ENCODE data around the gene NR4A3.

NR4A3 gene

DNA sequence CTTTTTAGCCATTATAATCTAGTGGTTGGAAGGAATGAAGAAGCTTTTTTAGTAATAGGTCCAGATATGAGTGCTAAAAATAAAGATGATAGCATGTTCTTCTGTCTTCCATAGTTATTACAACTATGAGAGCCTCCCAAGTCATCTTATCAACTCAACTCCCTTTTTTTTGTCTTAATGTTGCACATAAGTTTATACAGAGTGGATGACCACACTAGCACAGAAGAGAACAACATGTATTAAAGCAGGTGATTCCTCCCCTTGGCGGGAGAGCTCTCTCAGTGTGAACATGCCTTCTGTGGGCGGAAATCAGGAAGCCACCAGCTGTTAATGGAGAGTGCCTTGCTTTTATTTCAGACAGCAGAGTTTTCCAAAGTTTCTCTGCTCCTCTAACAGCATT lies 44.7 kb downstream of the NR4A3 start:
- no peak for DNase-seq (ENCODE audit: low read depth, low spot score)
- no peak overlapping the region for H3K4me3 ChIP-seq (ENCODE audit: low read length)

- H3K4me3 ChIP-seq (ENCODE audit: low read length), result no peak overlapping the region
- no peak for DNase-seq (ENCODE audit: low read depth, low spot score)
Observed at GRCh38 chr9:99867536-99867935, 45.9 kb downstream of the NR4A3 start.

GRCh38 chr9:99867968-99868367 lies 46.3 kb downstream of the NR4A3 start:
- DNase-seq (ENCODE audit: low read depth, low spot score), result no peak
- H3K4me3 ChIP-seq (ENCODE audit: low read length), result no peak overlapping the region

DNA sequence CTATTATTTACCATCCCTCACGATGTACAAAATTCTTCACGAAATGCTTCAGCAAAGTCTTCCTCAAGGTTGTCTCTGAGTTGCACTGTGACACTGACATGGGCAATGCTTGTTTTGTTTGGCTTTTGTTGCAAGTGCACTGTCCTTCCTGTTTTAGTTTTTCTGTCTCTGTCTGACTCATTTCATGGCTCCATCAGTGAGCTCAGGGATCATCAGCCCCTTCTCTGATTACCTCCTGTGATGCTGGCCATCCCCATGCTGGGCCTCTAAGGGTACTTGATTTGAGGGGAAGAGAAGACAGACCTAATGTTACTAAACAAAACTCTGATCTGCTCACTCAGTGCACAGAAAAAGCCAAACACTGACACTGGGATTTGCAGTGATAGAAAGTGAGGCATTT lies 47.2 kb downstream of the NR4A3 start:
- no peak for DNase-seq (ENCODE audit: low read depth, low spot score)
- no peak overlapping the region for H3K4me3 ChIP-seq (ENCODE audit: low read length)

DNA sequence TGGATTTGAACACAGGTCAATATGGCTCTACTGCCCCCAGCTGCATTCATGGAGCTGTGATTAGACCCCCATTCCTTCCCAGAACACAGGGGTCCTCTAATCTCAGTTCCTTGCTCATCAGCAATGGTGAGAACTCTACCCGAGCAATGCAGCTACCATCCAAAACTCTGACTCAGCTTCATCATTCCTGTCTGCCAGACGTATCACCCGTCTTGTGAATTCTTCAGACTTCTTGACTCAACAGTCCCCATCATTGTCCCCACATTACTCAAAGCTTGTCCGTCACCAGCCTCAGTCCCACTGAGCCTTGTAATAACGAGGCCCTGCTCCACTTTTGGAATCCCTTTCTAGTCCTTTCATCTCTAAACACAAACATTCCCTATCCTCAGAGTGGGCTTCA lies 48.4 kb downstream of the NR4A3 start:
- H3K4me3 ChIP-seq (ENCODE audit: low read length), result no peak overlapping the region
- no peak for DNase-seq (ENCODE audit: low read depth, low spot score)

- H3K4me3 ChIP-seq (ENCODE audit: low read length), result no peak overlapping the region
- DNase-seq (ENCODE audit: low read depth, low spot score), result no peak
Observed at GRCh38 chr9:99873531-99873930, 51.8 kb downstream of the NR4A3 start.

GRCh38 chr9:99873943-99874584 lies 52.4 kb downstream of the NR4A3 start:
- DNase-seq (ENCODE audit: low read depth, low spot score), result no peak
- no peak overlapping the region for H3K4me3 ChIP-seq (ENCODE audit: low read length)

DNA sequence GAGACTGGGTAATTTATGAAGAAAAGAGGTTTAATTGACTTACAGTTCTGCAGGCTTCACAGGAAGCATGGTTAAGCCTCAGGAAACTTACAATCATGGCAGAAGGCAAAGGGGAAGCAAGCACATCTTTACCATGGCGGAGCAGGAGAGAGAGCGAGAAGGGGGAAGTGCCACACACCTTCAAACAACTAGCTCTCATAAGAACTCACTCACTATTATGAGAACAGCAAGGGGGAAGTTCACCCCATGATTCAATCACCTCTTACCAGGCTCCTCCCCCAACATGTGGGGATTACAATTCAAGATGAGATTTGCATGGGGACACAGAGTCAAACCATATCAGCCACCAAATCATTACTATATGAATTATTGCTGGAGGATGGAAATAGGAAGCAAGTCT lies 54.5 kb downstream of the NR4A3 start:
- H3K4me3 ChIP-seq (ENCODE audit: low read length), result no peak overlapping the region
- no peak for DNase-seq (ENCODE audit: low read depth, low spot score)

DNA sequence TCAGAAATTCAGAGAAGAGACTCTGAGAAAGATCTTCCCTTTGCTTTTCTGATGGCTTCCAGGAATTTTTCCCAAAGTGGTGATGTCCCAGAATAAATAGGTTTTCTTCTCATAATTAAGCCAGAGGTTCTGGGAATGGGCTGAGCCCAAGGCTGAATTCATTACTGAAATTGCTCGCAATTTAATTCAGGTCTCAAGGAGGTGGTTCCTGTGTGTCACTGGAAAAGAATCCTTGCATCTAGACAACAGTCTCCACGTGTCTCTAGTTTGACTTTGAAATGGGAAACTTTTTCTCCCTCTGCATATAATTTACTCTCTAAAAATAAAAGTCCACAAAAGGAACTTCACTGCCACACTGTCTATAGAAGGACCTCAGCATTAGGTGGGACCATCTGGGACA lies 57.0 kb downstream of the NR4A3 start:
- no peak for DNase-seq (ENCODE audit: low read depth, low spot score)
- no peak overlapping the region for H3K4me3 ChIP-seq (ENCODE audit: low read length)

- no peak for DNase-seq (ENCODE audit: low read depth, low spot score)
- no peak overlapping the region for H3K4me3 ChIP-seq (ENCODE audit: low read length)
Observed at GRCh38 chr9:99881769-99882168, 60.1 kb downstream of the NR4A3 start.

- no peak overlapping the region for H3K4me3 ChIP-seq (ENCODE audit: low read length)
- DNase-seq (ENCODE audit: low read depth, low spot score), result no peak
Observed at GRCh38 chr9:99885747-99886146, 64.1 kb downstream of the NR4A3 start.

DNA sequence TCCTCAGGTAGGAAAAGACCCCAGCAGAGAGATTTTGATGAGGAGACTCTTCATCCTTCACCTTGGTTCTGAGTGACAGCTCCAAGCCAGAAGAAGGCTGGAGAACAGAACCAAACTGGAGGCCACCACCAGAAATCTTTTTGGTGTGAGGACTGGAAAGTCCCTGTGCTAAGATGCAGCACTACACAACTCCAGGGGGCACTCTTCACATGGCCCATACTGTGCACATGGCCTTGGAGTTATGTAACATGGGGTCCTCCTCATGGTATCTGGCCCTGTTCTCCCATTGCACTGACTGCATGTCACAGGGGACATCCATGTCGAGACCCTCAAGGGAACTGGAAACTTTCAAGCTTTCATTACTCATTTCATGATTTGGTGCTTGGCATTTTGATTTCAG lies 67.4 kb downstream of the NR4A3 start:
- DNase-seq (ENCODE audit: low read depth, low spot score), result no peak
- H3K4me3 ChIP-seq (ENCODE audit: low read length), result no peak overlapping the region

GRCh38 chr9:99894826-99895225 lies 73.1 kb downstream of the NR4A3 start:
- no peak for DNase-seq (ENCODE audit: low read depth, low spot score)
- no peak overlapping the region for H3K4me3 ChIP-seq (ENCODE audit: low read length)

DNA sequence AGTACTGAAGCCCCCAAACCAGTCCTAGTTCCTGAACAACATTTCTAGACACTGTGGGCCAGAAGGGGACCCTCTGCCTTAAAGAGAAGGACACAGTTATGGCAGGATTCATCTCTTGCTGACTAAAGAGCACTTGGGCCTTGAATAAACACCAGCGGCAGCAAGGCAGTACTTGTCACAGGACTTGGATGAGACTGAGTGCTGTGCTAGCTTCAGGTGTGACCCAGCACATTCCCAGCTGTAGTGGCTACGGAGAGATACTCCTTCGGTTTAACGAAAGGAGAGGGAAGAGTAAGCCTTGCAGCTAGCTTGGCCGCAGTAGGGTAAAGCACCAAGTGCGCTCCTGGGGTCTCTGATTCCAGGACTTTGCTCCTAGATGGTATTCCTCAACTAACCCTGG lies 73.8 kb downstream of the NR4A3 start:
- no peak for DNase-seq (ENCODE audit: low read depth, low spot score)
- H3K4me3 ChIP-seq (ENCODE audit: low read length), result no peak overlapping the region

DNA sequence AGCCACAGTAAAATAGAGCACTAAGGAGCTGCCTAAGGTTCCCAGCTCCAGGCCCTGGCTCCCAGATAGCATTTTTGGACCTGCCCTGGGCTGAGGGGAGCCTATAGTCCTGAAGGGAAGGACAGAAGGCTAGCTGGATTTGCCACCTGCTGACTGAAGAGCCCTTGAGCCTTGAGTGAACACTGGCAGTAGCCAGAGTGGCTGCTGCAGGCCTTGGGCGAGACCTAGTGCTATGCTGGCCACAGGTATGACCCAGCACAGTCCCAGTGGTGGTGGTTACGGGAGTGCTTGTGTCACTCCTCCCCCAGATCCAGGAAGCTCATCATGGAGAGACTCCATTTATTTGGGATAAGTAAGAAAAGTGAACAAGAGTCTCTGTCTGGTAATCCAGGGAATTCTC lies 74.4 kb downstream of the NR4A3 start:
- DNase-seq (ENCODE audit: low read depth, low spot score), result no peak
- H3K4me3 ChIP-seq (ENCODE audit: low read length), result no peak overlapping the region

DNA sequence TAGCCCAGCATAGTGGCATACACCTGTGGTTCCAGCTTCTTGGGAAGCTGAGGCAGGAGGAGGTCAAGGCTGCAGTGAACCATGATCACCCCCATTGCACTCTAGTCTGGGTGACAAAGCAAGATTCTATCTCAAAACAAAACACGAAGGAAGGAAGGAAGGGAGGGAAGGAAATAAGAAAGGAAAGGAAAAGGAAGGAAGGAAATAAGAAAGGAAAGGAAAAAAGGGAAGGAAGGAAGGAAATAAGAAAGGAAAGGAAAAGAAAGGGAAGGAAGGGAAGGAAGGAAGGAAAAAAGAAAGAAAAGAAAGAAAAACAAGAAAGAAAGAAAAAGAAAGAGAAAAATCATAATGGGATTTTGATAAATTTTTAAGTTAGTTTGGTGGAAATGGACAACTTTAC lies 81.7 kb downstream of the NR4A3 start:
- H3K4me3 ChIP-seq (ENCODE audit: low read length), result no peak overlapping the region
- no peak for DNase-seq (ENCODE audit: low read depth, low spot score)

GRCh38 chr9:99905833-99906402 lies 84.2 kb downstream of the NR4A3 start:
- peak overlapping the region; percentile 57 for H3K4me3 ChIP-seq (ENCODE audit: low read length)
- no peak for DNase-seq (ENCODE audit: low read depth, low spot score)

DNA sequence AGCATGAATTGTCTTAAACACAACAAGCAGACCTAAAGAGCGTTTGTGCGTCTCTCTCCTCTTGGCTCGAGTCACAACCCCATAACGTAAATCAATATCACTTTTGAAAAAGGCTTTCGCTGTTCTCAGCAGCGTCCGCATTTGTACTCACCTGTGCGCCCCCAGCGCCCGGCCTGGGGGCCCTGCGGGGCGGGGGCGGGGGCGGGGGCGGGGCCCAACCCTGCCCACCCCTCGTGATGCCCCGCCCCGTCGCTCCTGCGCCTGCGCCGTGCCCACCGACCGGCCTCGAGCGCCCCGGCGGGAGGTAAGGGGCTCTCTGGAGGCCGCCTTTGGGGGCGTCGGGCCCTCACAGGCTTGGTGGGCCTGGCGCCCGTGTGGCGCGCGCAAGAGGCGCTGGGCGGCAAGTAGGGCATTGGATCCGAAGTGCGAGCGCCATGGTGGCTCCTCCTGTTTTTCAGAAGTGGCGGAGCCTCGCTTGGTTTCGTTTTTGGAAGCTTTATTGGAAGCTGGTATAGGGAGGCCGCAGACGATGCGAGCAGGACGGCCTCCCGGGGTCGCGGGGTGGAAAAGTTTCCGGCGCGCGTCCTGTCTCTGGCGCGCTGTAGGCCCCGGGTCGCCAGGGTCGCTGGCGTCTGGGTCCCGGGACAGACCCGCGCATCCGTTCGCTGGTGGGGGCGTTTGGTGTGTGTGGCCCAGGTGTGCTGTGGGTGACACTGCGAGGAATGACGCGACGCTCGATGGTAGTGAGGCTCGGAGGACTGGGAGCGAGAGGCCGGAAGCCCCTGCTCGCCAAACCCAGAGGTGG lies 84.9 kb downstream of the NR4A3 start, which contains the start of gene STX17:
Gene STX17, plus strand, starts transcription at position 252 of the 805 bp plus-strand sequence. CDS start 8,586 bp downstream, outside the sequence.
- DNase-seq (ENCODE audit: low read depth, low spot score), result peak; percentile 63
- H3K4me3 ChIP-seq (ENCODE audit: low read length), result peak within 1 kb of the TSS; percentile 79

DNA sequence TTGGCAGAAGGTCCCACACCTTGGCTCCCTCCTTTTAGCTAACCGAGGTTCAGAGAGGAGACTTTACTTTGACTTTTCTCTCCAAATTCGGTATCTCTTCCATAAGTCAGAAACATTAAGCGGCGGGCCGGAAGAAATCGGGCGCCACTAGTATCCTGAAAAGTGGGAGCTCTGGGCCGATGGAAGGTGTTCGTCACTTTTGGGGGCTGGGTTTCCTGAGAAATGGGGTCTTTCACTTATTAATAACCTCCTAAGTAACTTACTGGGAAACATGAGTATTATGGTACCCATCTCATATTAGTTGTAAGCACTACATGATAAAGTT lies 85.5 kb downstream of the NR4A3 start:
- H3K4me3 ChIP-seq (ENCODE audit: low read length), result peak overlapping the region; percentile 79
- no peak for DNase-seq (ENCODE audit: low read depth, low spot score)

GRCh38 chr9:99911600-99911999 lies 89.9 kb downstream of the NR4A3 start:
- H3K4me3 ChIP-seq (ENCODE audit: low read length), result no peak overlapping the region
- no peak for DNase-seq (ENCODE audit: low read depth, low spot score)
